Lower lobe of right lung (tissue), 2 donors: ENCODE measurements around the gene TCHHL1. TPM values are rescaled to one million over a fixed set of nuclear protein-coding genes. Genes with fewer than 3 reads are reported as not detected.

Experiments used
- ATAC-seq, 2 donors: fragments of 200-7000 bp; cut with Tn5 transposase; one replicate each; pipeline ENCODE4 v1.9.1; 2020 to 2022; ENCODE audit warnings: mild to moderate bottlenecking in 2 of 2, moderate library complexity in 2 of 2
- DNase-seq: peaks from one replicate; pipeline ENCODE4 v3.0.0-alpha.2; 2020
- H3K27ac ChIP-seq: fragments of 200-600 bp; one replicate; pipeline ENCODE4 v1.8.0; 2022
- H3K27me3 ChIP-seq: fragments of 200-600 bp; one replicate; pipeline ENCODE4 v1.8.0; 2022; ENCODE audit warnings: low read depth
- H3K36me3 ChIP-seq: fragments of 200-600 bp; one replicate; pipeline ENCODE4 v1.8.0; 2022; ENCODE audit warnings: mild to moderate bottlenecking
- H3K4me1 ChIP-seq: fragments of 200-600 bp; one replicate; pipeline ENCODE4 v1.8.0; 2022
- H3K4me3 ChIP-seq: fragments of 200-600 bp; one replicate; pipeline ENCODE4 v1.8.0; 2022; ENCODE audit warnings: mild to moderate bottlenecking
- H3K9me3 ChIP-seq: fragments of 200-600 bp; one replicate; pipeline ENCODE4 v1.8.0; 2022
- intact Hi-C: fragments of 100-400 bp; cut with DNase I; formaldehyde crosslinking; loops from one replicate; pipeline ENCODE4 v1.11.0; 2022
- total RNA-seq: library from RNA; stranded (reverse); fragmentation: NEBNext Ultra II Directional; extraction: Animal tissue kit (Norgen Biotek cat#: 25700); gene quantifications from one replicate; pipeline ENCODE4 v1.2.1, GENCODE V29; 2021
- TF ChIP-seq, protein P1 (sequence below): fragments of 200-600 bp; IDR thresholded peaks from one replicate; pipeline ENCODE4 v1.8.0; 2022; ENCODE audit warnings: antibody characterized with exemption, mild to moderate bottlenecking
- donor health status: DM: no; HTN: yes; CAD: no; lungs with severe emphysema.

The TCHHL1 gene
- total RNA-seq, 1 donor from 2014 or later: not detected

DNA sequence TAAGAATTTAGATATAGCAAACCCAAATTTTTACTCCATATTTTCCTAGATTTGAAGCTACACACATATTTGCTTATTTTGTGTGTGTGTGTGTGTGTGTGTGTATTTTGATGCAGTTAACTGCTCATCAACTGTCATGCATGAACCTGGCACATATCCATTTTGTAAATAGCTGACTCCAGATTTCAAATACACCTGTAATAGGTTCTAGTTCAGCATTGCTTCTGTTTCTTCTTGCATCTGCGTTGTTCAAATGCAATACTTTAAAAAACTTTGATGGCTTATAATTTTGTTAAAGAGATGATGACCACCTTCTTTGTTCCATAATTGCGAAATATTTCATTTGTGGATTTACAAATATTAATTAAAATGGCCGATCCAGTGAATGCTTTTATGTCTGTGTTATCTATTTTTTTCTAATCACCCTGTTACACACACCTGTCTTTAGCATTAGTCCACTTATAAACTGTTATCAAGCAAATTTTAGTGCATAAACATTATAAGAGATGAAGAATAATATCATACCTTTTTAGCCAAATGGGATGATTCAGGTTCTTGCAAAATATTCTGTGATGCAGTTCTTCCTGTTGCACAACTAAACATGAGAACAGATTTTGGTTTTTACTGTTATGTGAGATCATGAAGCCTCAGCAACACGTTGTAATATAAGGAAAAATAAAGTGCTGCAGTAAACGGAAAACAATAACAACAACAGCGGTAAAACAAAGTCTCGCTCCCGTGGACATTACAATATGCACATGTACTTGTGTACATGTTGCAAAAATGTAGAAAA lies 39.4 kb downstream of the TCHHL1 start:
- H3K4me1 ChIP-seq: peaks cover 44% of the 10 kb centered on the region
- H3K27me3 ChIP-seq: no peaks in the 10 kb centered on the region
- ATAC-seq: no peak
- TF ChIP-seq, protein P1, sequence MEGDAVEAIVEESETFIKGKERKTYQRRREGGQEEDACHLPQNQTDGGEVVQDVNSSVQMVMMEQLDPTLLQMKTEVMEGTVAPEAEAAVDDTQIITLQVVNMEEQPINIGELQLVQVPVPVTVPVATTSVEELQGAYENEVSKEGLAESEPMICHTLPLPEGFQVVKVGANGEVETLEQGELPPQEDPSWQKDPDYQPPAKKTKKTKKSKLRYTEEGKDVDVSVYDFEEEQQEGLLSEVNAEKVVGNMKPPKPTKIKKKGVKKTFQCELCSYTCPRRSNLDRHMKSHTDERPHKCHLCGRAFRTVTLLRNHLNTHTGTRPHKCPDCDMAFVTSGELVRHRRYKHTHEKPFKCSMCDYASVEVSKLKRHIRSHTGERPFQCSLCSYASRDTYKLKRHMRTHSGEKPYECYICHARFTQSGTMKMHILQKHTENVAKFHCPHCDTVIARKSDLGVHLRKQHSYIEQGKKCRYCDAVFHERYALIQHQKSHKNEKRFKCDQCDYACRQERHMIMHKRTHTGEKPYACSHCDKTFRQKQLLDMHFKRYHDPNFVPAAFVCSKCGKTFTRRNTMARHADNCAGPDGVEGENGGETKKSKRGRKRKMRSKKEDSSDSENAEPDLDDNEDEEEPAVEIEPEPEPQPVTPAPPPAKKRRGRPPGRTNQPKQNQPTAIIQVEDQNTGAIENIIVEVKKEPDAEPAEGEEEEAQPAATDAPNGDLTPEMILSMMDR: no peak
- DNase-seq: no peak
- no peak overlapping the region for H3K4me3 ChIP-seq
- H3K36me3 ChIP-seq: no peaks in the 10 kb centered on the region
- peak overlapping the region; percentile 95 for H3K27ac ChIP-seq
- intact Hi-C loops: loop anchor here (10.0 kb wide), 1 partner anchor 135 kb away; no protein-coding TSS in a partner anchor
- no peaks in the 10 kb centered on the region for H3K9me3 ChIP-seq

DNA sequence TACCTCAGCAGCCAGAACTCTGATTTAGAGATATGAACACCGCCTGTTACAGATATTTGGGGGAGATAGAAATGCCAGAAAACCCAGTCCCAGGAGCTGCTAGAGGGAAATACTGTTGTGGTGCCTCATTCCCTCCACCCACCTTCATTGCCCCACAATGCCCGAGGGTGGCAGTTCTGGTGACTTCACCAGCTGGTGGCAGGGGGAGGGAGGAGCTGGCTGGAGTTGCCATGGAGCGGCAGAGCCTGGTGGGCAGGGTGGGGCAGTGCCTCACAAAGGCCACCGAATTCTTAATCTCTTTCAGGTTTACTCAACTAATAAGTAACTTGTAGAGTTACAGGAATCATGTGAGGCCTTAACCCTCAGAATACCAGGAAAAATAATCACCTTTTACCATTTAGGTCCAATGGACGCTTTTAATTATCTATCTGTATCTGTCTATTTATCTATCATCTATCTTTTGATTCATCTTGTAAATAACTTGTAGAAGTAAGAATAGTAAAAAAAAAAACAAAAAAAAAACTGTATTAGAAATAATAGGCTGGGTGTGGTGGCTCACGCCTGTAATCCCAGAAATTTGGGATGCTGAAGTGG lies 40.4 kb downstream of the TCHHL1 start:
- Histone ChIP-seq H3K36me3 (no peaks in the 10 kb centered on the region), H3K27me3 (no peaks in the 10 kb centered on the region), H3K4me1 (peaks cover 44% of the 10 kb centered on the region), H3K27ac (peak overlapping the region; percentile 95), H3K4me3 (peak overlapping the region; percentile 33), H3K9me3 (no peaks in the 10 kb centered on the region)
- DNase-seq (peak; percentile 92), ATAC-seq (peak; percentile 80 to 81)
- intact Hi-C loops: no loop called here
- TF ChIP-seq, protein P1: no peak

DNA sequence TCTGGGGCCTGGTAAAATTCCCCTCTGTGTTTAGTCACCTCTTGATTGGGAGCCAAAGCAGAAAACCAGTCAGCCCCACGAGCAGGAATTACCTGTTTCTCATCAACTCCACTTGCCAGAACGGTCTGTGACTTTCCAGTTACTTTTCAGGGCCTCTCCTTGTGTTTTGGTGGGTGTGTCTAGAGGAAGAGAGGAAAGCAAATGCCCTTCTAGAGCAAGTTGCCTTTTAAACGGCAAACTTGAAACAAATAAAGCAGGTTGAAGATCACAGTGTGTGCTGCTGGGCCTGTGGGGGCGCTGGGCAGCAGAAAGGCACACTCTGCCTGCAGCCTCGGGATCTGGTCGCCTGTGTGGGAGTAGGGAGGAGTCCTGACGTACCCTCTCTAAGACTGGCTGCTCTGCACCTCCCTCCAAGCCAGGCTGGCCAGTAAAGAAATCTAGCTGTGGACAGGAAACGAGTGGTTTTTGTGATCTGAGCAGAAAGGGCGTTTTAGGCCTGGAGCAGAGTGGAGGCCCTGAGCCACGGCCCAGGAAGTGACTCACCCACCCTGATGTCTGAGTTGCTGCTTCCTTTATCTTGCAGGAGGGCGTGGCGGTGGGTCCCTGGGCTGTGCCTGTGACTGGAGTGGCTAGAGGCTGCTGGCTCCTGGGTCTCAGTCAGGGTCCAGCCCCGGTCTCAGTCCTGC lies 41.0 kb downstream of the TCHHL1 start:
- peak; percentile 91 to 95 for ATAC-seq
- H3K27me3 ChIP-seq: no peaks in the 10 kb centered on the region
- H3K27ac ChIP-seq: peak overlapping the region; percentile 95
- H3K9me3 ChIP-seq: no peaks in the 10 kb centered on the region
- intact Hi-C loops: no loop called here
- H3K36me3 ChIP-seq: no peaks in the 10 kb centered on the region
- peak overlapping the region; percentile 33 for H3K4me3 ChIP-seq
- DNase-seq: peak; percentile 95
- peaks cover 44% of the 10 kb centered on the region for H3K4me1 ChIP-seq
- TF ChIP-seq, protein P1: peak; percentile 65

DNA sequence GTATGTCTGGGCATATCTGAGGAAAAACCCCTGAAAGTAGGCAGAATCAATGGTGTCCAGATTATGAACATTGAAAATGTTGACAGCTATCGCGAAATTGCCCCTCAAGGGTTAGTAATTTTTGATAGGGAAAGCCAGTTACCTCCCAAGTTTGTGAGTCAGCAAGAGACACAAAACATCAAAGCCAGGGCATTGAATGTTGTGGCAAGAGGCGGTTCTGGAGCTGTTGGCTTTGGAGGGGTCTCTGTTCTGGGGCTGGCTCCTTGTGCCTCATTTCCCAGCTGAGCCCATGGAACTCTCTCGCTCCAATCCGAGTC lies 41.5 kb downstream of the TCHHL1 start:
- DNase-seq (no peak), ATAC-seq (no peak)
- H3K27ac ChIP-seq: peak overlapping the region; percentile 95
- TF ChIP-seq, protein P1: no peak
- no peaks in the 10 kb centered on the region for H3K27me3 ChIP-seq
- H3K9me3 ChIP-seq: no peaks in the 10 kb centered on the region
- H3K4me3 ChIP-seq: peak overlapping the region; percentile 33
- no peaks in the 10 kb centered on the region for H3K36me3 ChIP-seq
- peaks cover 44% of the 10 kb centered on the region for H3K4me1 ChIP-seq
- intact Hi-C loops: no loop called here

DNA sequence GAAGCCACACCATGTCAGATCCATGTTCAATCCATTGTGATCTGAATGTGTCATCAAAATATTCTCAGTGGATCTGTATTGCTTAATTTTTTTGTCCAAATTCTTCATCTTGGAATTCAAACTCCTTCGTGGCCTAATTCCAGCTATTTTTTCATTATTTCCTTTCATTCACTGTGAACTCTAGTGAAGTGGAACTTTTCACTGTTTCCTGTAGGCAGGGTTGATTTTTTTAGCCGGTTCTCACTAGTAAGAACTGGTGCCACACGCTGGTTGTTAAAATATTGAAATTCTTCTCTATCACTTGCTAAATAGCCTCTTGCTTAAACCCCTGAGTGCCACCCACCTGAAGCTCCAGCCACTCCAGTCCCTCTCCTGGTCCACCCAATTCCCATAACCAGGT lies 44.5 kb downstream of the TCHHL1 start:
- no peaks in the 10 kb centered on the region for H3K36me3 ChIP-seq
- H3K9me3 ChIP-seq: no peaks in the 10 kb centered on the region
- H3K27me3 ChIP-seq: no peaks in the 10 kb centered on the region
- intact Hi-C loops: no loop called here
- no peak overlapping the region for H3K4me3 ChIP-seq
- H3K27ac ChIP-seq: no peak overlapping the region
- peaks cover 36% of the 10 kb centered on the region for H3K4me1 ChIP-seq
- DNase-seq (no peak), ATAC-seq (no peak)
- TF ChIP-seq, protein P1: no peak
